Caco-2 (cell line): ENCODE results near the gene SMAD7. TPM values are rescaled to one million over a fixed set of nuclear protein-coding genes. Genes with fewer than 3 reads are reported as not detected.

Source experiments
- Bru-seq: library from RNA; stranded (reverse); fragments of 400-500 nt; gene quantifications from one replicate; lab custom pipeline; 2021; lab: Mats Ljungman, UMichigan
- BruChase-seq, 2 experiments: library from RNA; stranded (reverse); fragments of 400-500 nt; gene quantifications; one replicate each; lab custom pipeline; 2021; lab: Mats Ljungman, UMichigan
- BruUV-seq: library from RNA; stranded (reverse); fragments of 400-500 nt; replicated peaks from 2 replicates; lab custom pipeline; 2021; lab: Mats Ljungman, UMichigan
- CTCF ChIA-PET: fragments of 300-600 bp; sonication (Branson Sonifier 250); formaldehyde crosslinking; loops from one replicate; lab custom pipeline; 2022; ENCODE audit warnings: antibody characterized with exemption; lab: Charles Lee
- POLR2A ChIA-PET: fragments of 300-600 bp; sonication (Branson Sonifier 250); formaldehyde crosslinking; loops from one replicate; lab custom pipeline; 2022; ENCODE audit warnings: antibody characterized with exemption; lab: Charles Lee
- DNase-seq, 2 experiments: peaks; one replicate each; pipeline versions ENCODE4 v3.0.0 to v3.0.0-alpha.2; 2020 to 2022
- H3K27me3 ChIP-seq: replicated peaks from 2 replicates; pipeline ENCODE4 v1.6.0; 2011; ENCODE audit warnings: low read length; ENCODE audit not compliant: control insufficient read depth, insufficient read depth
- H3K36me3 ChIP-seq: 2 replicates; pipeline ENCODE4 v1.5.1; 2011; ENCODE audit warnings: low read length; ENCODE audit not compliant: control insufficient read depth, insufficient read depth
- H3K4me1 ChIP-seq: fragments of 250-450 bp; sonication (Bioruptor Pico); 2 replicates; pipeline ENCODE4 v1.5.1; 2020; ENCODE audit warnings: mild to moderate bottlenecking
- H3K4me3 ChIP-seq: 2 replicates; pipeline ENCODE4 v1.5.1; 2011; ENCODE audit warnings: low read depth, mild to moderate bottlenecking, control low read depth, low read length
- H3K9me3 ChIP-seq: fragments of 250-450 bp; sonication (Bioruptor Pico); 2 replicates; pipeline ENCODE4 v1.5.1; 2020; ENCODE audit warnings: mild to moderate bottlenecking, moderate library complexity
- H3K27ac Mint-ChIP-seq: one replicate; pipeline ENCODE4 v1.8.0; 2022; ENCODE audit warnings: mixed read lengths; ENCODE audit not compliant: unreplicated experiment
- H3K27me3 Mint-ChIP-seq: one replicate; pipeline ENCODE4 v1.8.0; 2022; ENCODE audit warnings: mixed read lengths; ENCODE audit not compliant: insufficient read depth, unreplicated experiment
- H3K36me3 Mint-ChIP-seq: one replicate; pipeline ENCODE4 v1.8.0; 2022; ENCODE audit warnings: mild to moderate bottlenecking, mixed read lengths; ENCODE audit not compliant: insufficient read depth, unreplicated experiment
- H3K4me1 Mint-ChIP-seq: one replicate; pipeline ENCODE4 v1.8.0; 2022; ENCODE audit warnings: low read depth, mixed read lengths; ENCODE audit not compliant: unreplicated experiment
- H3K4me3 Mint-ChIP-seq: one replicate; pipeline ENCODE4 v1.8.0; 2022; ENCODE audit warnings: mild to moderate bottlenecking, moderate library complexity, mixed read lengths; ENCODE audit not compliant: unreplicated experiment
- H3K9me3 Mint-ChIP-seq: one replicate; pipeline ENCODE4 v1.8.0; 2022; ENCODE audit warnings: mixed read lengths; ENCODE audit not compliant: unreplicated experiment
- CTCF ChIP-seq, 2 experiments: fragments of 200-600 bp in 1 of 2; IDR thresholded peaks; 1 replicate in 1 of 2; 2 replicates in 1 of 2; pipeline versions ENCODE4 v1.5.1 to v1.8.0; 2011 to 2022; ENCODE audit warnings: antibody characterized with exemption in 1 of 2, control low read depth in 1 of 2, inconsistent platforms in 1 of 2, low read depth in 1 of 2, low read length in 1 of 2, mild to moderate bottlenecking in 1 of 2, moderate library complexity in 1 of 2; ENCODE audit not compliant: insufficient read depth in 1 of 2, severe bottlenecking in 1 of 2, unreplicated experiment in 1 of 2
- intact Hi-C: fragments of 100-400 bp; cut with micrococcal nuclease; formaldehyde crosslinking; loops from one replicate; pipeline ENCODE4 v1.10.0; 2022; ENCODE audit not compliant: unreplicated experiment
- long read RNA-seq: library from polyadenylated mRNA; stranded (forward); transcript quantifications from one replicate; pipeline ENCODE4 v2.0.0, GENCODE V29; 2022
- total RNA-seq: library from RNA; stranded (reverse); gene quantifications from 2 replicates; pipeline ENCODE4 v1.2.3, GENCODE V29; 2022

The SMAD7 gene
- total RNA-seq (9.3 and 9.5 TPM in 2 replicates), Bru-seq, nascent RNA (percentile 69 among the genes with signal in this experiment), BruChase-seq, experiment 1, labeled RNA remaining after a 2-hour chase (percentile 56 among the genes with signal in this experiment), BruChase-seq, experiment 2, labeled RNA remaining after a 6-hour chase (percentile 53 among the genes with signal in this experiment)
- long read RNA-seq, full-length matches to known transcripts: 9 of 14 reads
- long read RNA-seq, partial matches to known transcripts: 0 of 14 reads
- long read RNA-seq, other reads (novel, unspliced or antisense): 5 of 14 reads

GRCh38 chr18:48950536-48951447, at the start of gene SMAD7:
Gene SMAD7 (minus strand): TSS chr18:48950965. CDS start chr18:48950424, 541 bp downstream.
- POLR2A ChIA-PET: interaction anchor here (0.8 to 1.4 kb wide), 2 partner anchors 21 to 47 kb away, joined by 3 to 10 read pairs; no protein-coding TSS in a partner anchor

GRCh38 chr18:48999569-48999968, 48.8 kb upstream of the SMAD7 start:
- H3K4me3 ChIP-seq: no peak overlapping the region
- ChIA-PET POLR2A (no interaction called here), CTCF (no interaction called here)
- Mint-ChIP-seq H3K27ac (no peak overlapping the region), H3K4me1 (peaks cover 9% of the 10 kb centered on the region), H3K9me3 (no peaks in the 10 kb centered on the region), H3K4me3 (no peak overlapping the region), H3K36me3 (no peaks in the 10 kb centered on the region), H3K27me3 (no peaks in the 10 kb centered on the region)
- no peak for TF ChIP-seq CTCF (IDR thresholded peaks at IDR 0.05; ENCODE audit: insufficient read depth in 1 of 2, low read depth in 1 of 2, low read length in 1 of 2, severe bottlenecking in 1 of 2, unreplicated experiment in 1 of 2)
- no peaks in the 10 kb centered on the region for H3K27me3 ChIP-seq
- intact Hi-C loops: no loop called here
- no TSS peak for BruUV-seq
- H3K36me3 ChIP-seq: no peaks in the 10 kb centered on the region
- no peak for DNase-seq
- peaks cover 22% of the 10 kb centered on the region for H3K4me1 ChIP-seq
- H3K9me3 ChIP-seq: no peaks in the 10 kb centered on the region

More at GRCh38 chr18:48950536-48951447, at the start of gene SMAD7:
- CTCF ChIA-PET: no interaction called here
- no peaks in the 10 kb centered on the region for H3K9me3 ChIP-seq
- BruUV-seq: TSS peak; percentile 60
- H3K27me3 ChIP-seq: no peaks in the 10 kb centered on the region
- peak within 1 kb of the TSS; percentile 71 for H3K4me3 ChIP-seq
- no peak for TF ChIP-seq CTCF (IDR thresholded peaks at IDR 0.05; ENCODE audit: insufficient read depth in 1 of 2, low read depth in 1 of 2, low read length in 1 of 2, severe bottlenecking in 1 of 2, unreplicated experiment in 1 of 2)
- Mint-ChIP-seq H3K27ac (no peak within 1 kb of the TSS), H3K4me1 (peaks cover 7% of the 10 kb centered on the region), H3K27me3 (no peaks in the 10 kb centered on the region), H3K36me3 (peaks cover 19% of the 10 kb centered on the region), H3K9me3 (no peaks in the 10 kb centered on the region), H3K4me3 (peak within 1 kb of the TSS; percentile 82)
- H3K4me1 ChIP-seq: peaks cover 17% of the 10 kb centered on the region
- H3K36me3 ChIP-seq: no peaks in the 10 kb centered on the region
- intact Hi-C loops: no loop called here
- DNase-seq: no peak
